HG02642 (cell line): ENCODE measurements around the gene ARL6IP6.
A peak's percentile ranks its signal among the peaks of the same experiment; 100 is the strongest.

Source experiments
- ATAC-seq: cut with Tn5 transposase; IDR thresholded peaks from one replicate; pipeline ENCODE4 v1.9.1; 2021; ENCODE audit warnings: mild to moderate bottlenecking; ENCODE audit not compliant: unreplicated experiment, poor library complexity

ARL6IP6 gene

GRCh38 chr2:152718076-152718908 lies at the start of gene ARL6IP6:
ARL6IP6 (plus strand) TSS chr2:152718620; CDS start chr2:152718625, 5 bp downstream.
- peak; percentile 74 for ATAC-seq

GRCh38 chr2:152674334-152674733 lies 44.1 kb upstream of the ARL6IP6 start:
- ATAC-seq = no peak

- ATAC-seq = no peak
These were observed 42.0 kb upstream of the ARL6IP6 start for GRCh38 chr2:152676461-152676860.

- no peak for ATAC-seq
These were observed 39.6 kb upstream of the ARL6IP6 start for GRCh38 chr2:152678808-152679207.

- ATAC-seq = no peak
These were observed 35.8 kb upstream of the ARL6IP6 start for GRCh38 chr2:152682663-152683062.

- no peak for ATAC-seq
These were observed 35.0 kb upstream of the ARL6IP6 start for GRCh38 chr2:152683400-152683799.

GRCh38 chr2:152686321-152686720 lies 32.1 kb upstream of the ARL6IP6 start:
- no peak for ATAC-seq

- ATAC-seq = peak; percentile 90
These were observed 25.4 kb upstream of the ARL6IP6 start for GRCh38 chr2:152693033-152693432.

GRCh38 chr2:152694161-152694661 lies 24.2 kb upstream of the ARL6IP6 start:
- ATAC-seq = peak; percentile 59

- ATAC-seq = no peak
These were observed 22.7 kb upstream of the ARL6IP6 start for GRCh38 chr2:152695763-152696162.

GRCh38 chr2:152696476-152696875 lies 21.9 kb upstream of the ARL6IP6 start:
- no peak for ATAC-seq

GRCh38 chr2:152701198-152701597 lies 17.2 kb upstream of the ARL6IP6 start:
- ATAC-seq = no peak

GRCh38 chr2:152706477-152707021 lies 11.9 kb upstream of the ARL6IP6 start:
- ATAC-seq = no peak

GRCh38 chr2:152708742-152709141 lies 9.7 kb upstream of the ARL6IP6 start:
- no peak for ATAC-seq

- ATAC-seq = no peak
These were observed 7.7 kb upstream of the ARL6IP6 start for GRCh38 chr2:152710713-152711112.

GRCh38 chr2:152715112-152715511 lies 3.3 kb upstream of the ARL6IP6 start:
- ATAC-seq = no peak

GRCh38 chr2:152715854-152716428 lies 2.5 kb upstream of the ARL6IP6 start:
- no peak for ATAC-seq

- ATAC-seq = peak; percentile 0
These were observed 1.6 kb upstream of the ARL6IP6 start for GRCh38 chr2:152716805-152717227.

GRCh38 chr2:152717228-152718075 lies 968 bp upstream of the ARL6IP6 start, which contains the start of gene PRPF40A:
PRPF40A (minus strand) TSS chr2:152717461; CDS start chr2:152717439, 22 bp downstream.
- peak; percentile 76 for ATAC-seq

- ATAC-seq = peak; percentile 28
These were observed 657 bp downstream of the ARL6IP6 start for GRCh38 chr2:152718909-152719645.
